Activated CD8-positive, alpha-beta T cell treated with anti-CD3 and anti-CD28 coated beads, Interleukin-2, amount 10 ng/mL, durations not matched to agents 7 days and 5 days (primary cell): ENCODE measurements around the gene MINDY4. TPM values are rescaled to one million over a fixed set of nuclear protein-coding genes. Genes with fewer than 3 reads are reported as not detected.
A peak's percentile ranks its signal among the peaks of the same experiment; 100 is the strongest.

ENCODE experiments used
- ATAC-seq: fragments of 150-1000 bp; cut with Tn5 transposase; one replicate; pipeline ENCODE4 v1.10.0; 2021; ENCODE audit warnings: moderate library complexity
- CTCF ChIA-PET: fragments of 350-600 bp; sonication (Branson Sonifier 250); formaldehyde crosslinking; loops from one replicate; lab custom pipeline; 2021; ENCODE audit warnings: antibody characterized with exemption; lab: Charles Lee
- POLR2A ChIA-PET: fragments of 350-600 bp; sonication (Branson Sonifier 250); formaldehyde crosslinking; loops from one replicate; lab custom pipeline; 2021; ENCODE audit warnings: antibody characterized with exemption; lab: Charles Lee
- DNase-seq: peaks from one replicate; pipeline ENCODE4 v3.0.0-alpha.2; 2020
- H3K27ac Mint-ChIP-seq: one replicate; pipeline ENCODE4 v1.8.0; 2021; ENCODE audit warnings: mild to moderate bottlenecking, mixed read lengths
- H3K27me3 Mint-ChIP-seq: one replicate; pipeline ENCODE4 v1.8.0; 2021; ENCODE audit warnings: low read depth, mixed read lengths
- H3K36me3 Mint-ChIP-seq: one replicate; pipeline ENCODE4 v1.8.0; 2021; ENCODE audit warnings: low read depth, mixed read lengths
- H3K4me1 Mint-ChIP-seq: one replicate; pipeline ENCODE4 v1.8.0; 2021; ENCODE audit warnings: low read depth, mixed read lengths
- H3K4me3 Mint-ChIP-seq: one replicate; pipeline ENCODE4 v1.8.0; 2021; ENCODE audit warnings: mild to moderate bottlenecking, mixed read lengths
- H3K9me3 Mint-ChIP-seq: one replicate; pipeline ENCODE4 v1.8.0; 2022; ENCODE audit warnings: mixed read lengths; ENCODE audit not compliant: insufficient read depth
- total RNA-seq, 2 experiments: library from RNA; stranded (reverse); gene quantifications; one replicate each; pipeline ENCODE4 v1.2.3, GENCODE V29; 2021

The MINDY4 gene
- total RNA-seq, 2 experiments from 2014 or later: 1.3 to 1.5 TPM

- ATAC-seq: no peak
- H3K4me3 Mint-ChIP-seq: no peak overlapping the region
- DNase-seq: no peak
- H3K4me1 Mint-ChIP-seq: peaks cover 3% of the 10 kb centered on the region
- ChIA-PET CTCF (no interaction called here), POLR2A (no interaction called here)
- H3K27me3 Mint-ChIP-seq: no peaks in the 10 kb centered on the region
- no peaks in the 10 kb centered on the region for H3K9me3 Mint-ChIP-seq
- H3K27ac Mint-ChIP-seq: no peak overlapping the region
- H3K36me3 Mint-ChIP-seq: no peaks in the 10 kb centered on the region
Observed at GRCh38 chr7:30896036-30896435, 124.8 kb downstream of the MINDY4 start.

- H3K36me3 Mint-ChIP-seq: no peaks in the 10 kb centered on the region
- ChIA-PET POLR2A (no interaction called here), CTCF (no interaction called here)
- no peak for DNase-seq
- no peak for ATAC-seq
- no peak overlapping the region for H3K4me3 Mint-ChIP-seq
- H3K27me3 Mint-ChIP-seq: no peaks in the 10 kb centered on the region
- no peaks in the 10 kb centered on the region for H3K9me3 Mint-ChIP-seq
- H3K27ac Mint-ChIP-seq: no peak overlapping the region
- H3K4me1 Mint-ChIP-seq: peaks cover 11% of the 10 kb centered on the region
Observed at GRCh38 chr7:30896783-30897637, 125.8 kb downstream of the MINDY4 start.

DNA sequence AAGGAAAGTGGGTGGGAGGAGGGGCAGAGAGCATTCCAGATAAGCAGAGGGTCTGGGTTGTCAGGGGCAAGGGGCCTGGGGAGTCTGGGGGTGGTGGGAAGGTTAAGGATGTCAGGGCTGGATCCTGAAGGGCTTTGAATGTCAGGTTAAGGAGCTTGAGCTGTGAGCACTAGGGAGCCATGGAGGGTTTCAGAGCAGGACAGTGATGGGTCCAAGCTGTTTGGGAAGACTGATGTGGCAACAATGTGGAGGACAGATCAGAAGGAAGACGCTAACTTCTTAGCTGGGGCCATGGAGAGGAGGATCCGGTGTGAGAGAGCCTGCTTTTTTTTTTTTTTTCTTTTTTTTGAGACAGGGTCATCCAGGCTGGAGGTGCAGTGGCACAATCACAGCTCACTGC lies 126.6 kb downstream of the MINDY4 start:
- CTCF ChIA-PET: interaction anchor here (1.4 kb wide), 1 partner anchor 41 kb away, joined by 3 read pairs; no protein-coding TSS in a partner anchor
- ATAC-seq (no peak), DNase-seq (no peak)
- H3K4me3 Mint-ChIP-seq: no peak overlapping the region
- H3K4me1 Mint-ChIP-seq: peaks cover 11% of the 10 kb centered on the region
- POLR2A ChIA-PET: no interaction called here
- no peak overlapping the region for H3K27ac Mint-ChIP-seq
- no peaks in the 10 kb centered on the region for H3K27me3 Mint-ChIP-seq
- no peaks in the 10 kb centered on the region for H3K36me3 Mint-ChIP-seq
- no peaks in the 10 kb centered on the region for H3K9me3 Mint-ChIP-seq

DNA sequence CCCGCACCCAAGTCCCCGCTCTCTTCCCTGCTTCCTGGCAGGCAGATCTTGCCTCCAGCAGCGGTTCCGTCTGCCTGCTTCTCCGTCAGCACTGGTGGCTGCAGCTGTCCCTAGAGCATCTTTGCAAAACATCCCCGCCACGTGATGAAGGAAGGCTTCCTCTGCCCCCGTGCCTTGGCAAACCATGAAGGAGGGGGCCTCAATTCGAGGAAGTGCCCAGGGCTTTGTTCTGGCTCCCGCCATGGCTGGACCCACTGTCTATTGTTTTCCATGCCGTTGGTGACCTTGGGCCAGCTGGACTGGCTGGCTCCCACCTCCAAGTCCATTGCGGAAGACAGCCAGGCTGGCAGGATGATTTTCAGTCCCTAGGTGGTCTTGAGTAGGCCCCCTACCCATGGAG lies 127.2 kb downstream of the MINDY4 start:
- Mint-ChIP-seq H3K9me3 (no peaks in the 10 kb centered on the region), H3K4me1 (peaks cover 11% of the 10 kb centered on the region), H3K27me3 (no peaks in the 10 kb centered on the region), H3K4me3 (no peak overlapping the region), H3K36me3 (no peaks in the 10 kb centered on the region), H3K27ac (no peak overlapping the region)
- DNase-seq (no peak), ATAC-seq (no peak)
- ChIA-PET CTCF (interaction anchor here (1.4 kb wide), 1 partner anchor 41 kb away, joined by 3 read pairs; no protein-coding TSS in a partner anchor), POLR2A (no interaction called here)

GRCh38 chr7:30899066-30899465 lies 127.8 kb downstream of the MINDY4 start:
- no peaks in the 10 kb centered on the region for H3K36me3 Mint-ChIP-seq
- POLR2A ChIA-PET: no interaction called here
- no peak overlapping the region for H3K4me3 Mint-ChIP-seq
- no peak for DNase-seq
- no peak overlapping the region for H3K27ac Mint-ChIP-seq
- CTCF ChIA-PET: interaction anchor here (1.4 kb wide), 1 partner anchor 40 kb away, joined by 3 read pairs; no protein-coding TSS in a partner anchor
- peaks cover 11% of the 10 kb centered on the region for H3K4me1 Mint-ChIP-seq
- H3K9me3 Mint-ChIP-seq: no peaks in the 10 kb centered on the region
- no peak for ATAC-seq
- H3K27me3 Mint-ChIP-seq: no peaks in the 10 kb centered on the region

GRCh38 chr7:30899630-30900029 lies 128.4 kb downstream of the MINDY4 start:
- H3K36me3 Mint-ChIP-seq: no peaks in the 10 kb centered on the region
- no peak overlapping the region for H3K27ac Mint-ChIP-seq
- no peaks in the 10 kb centered on the region for H3K9me3 Mint-ChIP-seq
- no peak overlapping the region for H3K4me3 Mint-ChIP-seq
- POLR2A ChIA-PET: no interaction called here
- H3K27me3 Mint-ChIP-seq: no peaks in the 10 kb centered on the region
- peaks cover 11% of the 10 kb centered on the region for H3K4me1 Mint-ChIP-seq
- CTCF ChIA-PET: no interaction called here
- ATAC-seq (no peak), DNase-seq (no peak)

GRCh38 chr7:30900053-30900452 lies 128.8 kb downstream of the MINDY4 start:
- Mint-ChIP-seq H3K27ac (no peak overlapping the region), H3K9me3 (no peaks in the 10 kb centered on the region)
- POLR2A ChIA-PET: no interaction called here

GRCh38 chr7:30900803-30901362 lies 129.7 kb downstream of the MINDY4 start:
- no peak for DNase-seq
- Mint-ChIP-seq H3K9me3 (no peaks in the 10 kb centered on the region), H3K36me3 (no peaks in the 10 kb centered on the region), H3K27ac (no peak overlapping the region), H3K4me3 (no peak overlapping the region), H3K27me3 (no peaks in the 10 kb centered on the region), H3K4me1 (peaks cover 11% of the 10 kb centered on the region)
- ATAC-seq: no peak
- CTCF ChIA-PET: no interaction called here
- POLR2A ChIA-PET: no interaction called here

More at GRCh38 chr7:30900053-30900452, 128.8 kb downstream of the MINDY4 start:
- H3K4me1 Mint-ChIP-seq: peaks cover 11% of the 10 kb centered on the region
- no peaks in the 10 kb centered on the region for H3K36me3 Mint-ChIP-seq
- DNase-seq (no peak), ATAC-seq (no peak)
- no peaks in the 10 kb centered on the region for H3K27me3 Mint-ChIP-seq
- H3K4me3 Mint-ChIP-seq: no peak overlapping the region
- CTCF ChIA-PET: no interaction called here

GRCh38 chr7:30901856-30902255 lies 130.6 kb downstream of the MINDY4 start:
- no peaks in the 10 kb centered on the region for H3K27me3 Mint-ChIP-seq

DNA sequence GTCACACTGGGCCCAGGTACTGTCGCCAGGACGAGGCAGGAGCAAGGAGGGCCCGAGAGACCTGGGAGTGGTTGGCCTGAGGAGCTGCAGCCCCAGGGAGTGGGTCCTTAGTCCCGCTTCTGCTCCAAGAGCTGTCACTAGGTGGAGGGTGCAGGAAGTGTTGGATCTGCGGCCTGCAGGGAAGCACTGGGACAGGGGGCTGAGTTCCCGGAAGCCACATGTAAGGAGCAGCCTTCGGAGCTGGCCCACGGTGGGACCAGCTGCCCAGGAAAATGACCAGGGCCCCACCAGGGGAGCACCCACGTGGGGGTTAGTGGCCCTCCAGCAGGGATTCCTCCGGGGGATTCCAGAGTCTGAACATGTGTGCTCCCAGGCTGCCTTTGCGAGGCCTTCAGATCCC lies 131.2 kb downstream of the MINDY4 start:
- H3K27me3 Mint-ChIP-seq: no peaks in the 10 kb centered on the region
- H3K9me3 Mint-ChIP-seq: no peaks in the 10 kb centered on the region
- no peak for DNase-seq
- H3K4me3 Mint-ChIP-seq: no peak overlapping the region
- H3K4me1 Mint-ChIP-seq: peaks cover 11% of the 10 kb centered on the region
- ChIA-PET POLR2A (no interaction called here), CTCF (no interaction called here)
- no peak overlapping the region for H3K27ac Mint-ChIP-seq
- ATAC-seq: no peak
- no peaks in the 10 kb centered on the region for H3K36me3 Mint-ChIP-seq

More at GRCh38 chr7:30901856-30902255, 130.6 kb downstream of the MINDY4 start:
- CTCF ChIA-PET: no interaction called here
- DNase-seq: no peak
- no peak overlapping the region for H3K27ac Mint-ChIP-seq
- no peak overlapping the region for H3K4me3 Mint-ChIP-seq
- ATAC-seq: no peak
- peaks cover 11% of the 10 kb centered on the region for H3K4me1 Mint-ChIP-seq
- POLR2A ChIA-PET: no interaction called here
- H3K9me3 Mint-ChIP-seq: no peaks in the 10 kb centered on the region
- H3K36me3 Mint-ChIP-seq: no peaks in the 10 kb centered on the region

GRCh38 chr7:30903146-30903545 lies 131.9 kb downstream of the MINDY4 start:
- ATAC-seq: no peak
- no peaks in the 10 kb centered on the region for H3K9me3 Mint-ChIP-seq
- H3K4me3 Mint-ChIP-seq: no peak overlapping the region
- peak overlapping the region; percentile 62 for H3K27ac Mint-ChIP-seq
- H3K36me3 Mint-ChIP-seq: no peaks in the 10 kb centered on the region
- no peak for DNase-seq
- H3K27me3 Mint-ChIP-seq: no peaks in the 10 kb centered on the region
- ChIA-PET CTCF (no interaction called here), POLR2A (no interaction called here)
- H3K4me1 Mint-ChIP-seq: peaks cover 11% of the 10 kb centered on the region

DNA sequence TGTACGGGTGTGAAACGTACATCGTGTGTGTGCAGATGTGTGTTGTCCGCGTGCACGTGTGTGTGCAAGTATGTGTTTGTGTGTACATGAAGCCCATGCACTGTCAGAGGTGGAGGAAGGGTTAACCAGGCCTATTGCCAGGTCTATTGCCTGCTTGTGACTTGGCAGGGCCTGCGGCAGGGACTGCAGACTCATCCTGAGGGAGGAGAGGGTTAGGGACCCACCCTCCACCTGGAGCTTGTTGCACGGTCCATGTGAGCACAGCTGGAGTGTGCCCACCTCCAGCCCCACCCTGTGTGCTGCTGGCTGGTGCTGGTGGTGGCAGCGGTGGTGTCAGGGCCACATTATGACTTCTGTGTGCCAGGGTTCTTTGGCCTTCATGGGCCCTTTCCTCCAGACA lies 133.3 kb downstream of the MINDY4 start:
- ChIA-PET CTCF (no interaction called here), POLR2A (no interaction called here)
- Mint-ChIP-seq H3K27ac (no peak overlapping the region), H3K9me3 (no peaks in the 10 kb centered on the region), H3K36me3 (no peaks in the 10 kb centered on the region), H3K4me3 (no peak overlapping the region), H3K27me3 (no peaks in the 10 kb centered on the region), H3K4me1 (peaks cover 11% of the 10 kb centered on the region)
- DNase-seq (no peak), ATAC-seq (no peak)
